HG03064 (cell line): ENCODE results near the gene KLHL6.
"Not testable (repeated sequence)": the region's sequence is repeated elsewhere in the genome, so short reads cannot be mapped to it uniquely, and the experiment has no call there.

Source experiments
- ATAC-seq: cut with Tn5 transposase; IDR thresholded peaks from one replicate; pipeline ENCODE4 v1.9.1; 2021; ENCODE audit warnings: low read depth; ENCODE audit not compliant: unreplicated experiment

KLHL6 gene

GRCh38 chr3:183460081-183461055 lies 95.1 kb downstream of the KLHL6 start:
- no peak for ATAC-seq

- no peak for ATAC-seq
These were observed 100.4 kb downstream of the KLHL6 start for GRCh38 chr3:183455089-183455488.

GRCh38 chr3:183454064-183454463 lies 101.4 kb downstream of the KLHL6 start:
- ATAC-seq, result no peak

- no peak for ATAC-seq
These were observed 105.7 kb downstream of the KLHL6 start for GRCh38 chr3:183449791-183450190.

- ATAC-seq, result no peak
These were observed 106.1 kb downstream of the KLHL6 start for GRCh38 chr3:183449391-183449790.

GRCh38 chr3:183448369-183449128 lies 107.0 kb downstream of the KLHL6 start:
- no peak for ATAC-seq

GRCh38 chr3:183447206-183448001 lies 108.1 kb downstream of the KLHL6 start:
- peak; percentile 62 for ATAC-seq

- ATAC-seq, result no peak
These were observed 108.7 kb downstream of the KLHL6 start for GRCh38 chr3:183446838-183447205.

- no peak for ATAC-seq
These were observed 110.8 kb downstream of the KLHL6 start for GRCh38 chr3:183444748-183445147.

- no peak for ATAC-seq
These were observed 111.8 kb downstream of the KLHL6 start for GRCh38 chr3:183443395-183444385.

- no peak for ATAC-seq
These were observed 112.5 kb downstream of the KLHL6 start for GRCh38 chr3:183442994-183443393.

- ATAC-seq, result not testable (repeated sequence)
These were observed 115.0 kb downstream of the KLHL6 start for GRCh38 chr3:183440521-183440920.

- ATAC-seq, result no peak
These were observed 116.0 kb downstream of the KLHL6 start for GRCh38 chr3:183439515-183439914.

GRCh38 chr3:183438735-183439134 lies 116.8 kb downstream of the KLHL6 start:
- ATAC-seq, result no peak

- ATAC-seq, result no peak
These were observed 117.6 kb downstream of the KLHL6 start for GRCh38 chr3:183437666-183438564.
